ENCODE results near the gene STRN4.

STRN4 gene

DNA sequence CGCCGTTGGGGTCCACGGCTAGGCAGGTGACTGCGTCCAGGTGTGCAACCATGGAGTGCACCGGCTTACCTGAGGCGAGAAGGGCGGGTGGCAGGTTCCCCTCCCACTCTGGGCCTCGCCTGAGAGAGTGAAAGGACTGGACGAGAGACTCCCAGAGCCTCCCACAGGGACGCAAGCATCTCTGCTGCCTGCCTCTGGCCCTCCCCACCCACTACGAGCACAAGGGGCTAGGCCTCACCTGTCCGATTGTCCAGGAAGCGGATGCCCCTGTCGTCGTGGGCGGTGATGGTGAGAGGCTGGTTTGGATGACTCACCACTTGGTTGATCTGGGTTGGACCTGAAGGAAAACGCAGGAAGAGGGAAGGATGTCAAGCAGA is 24.3 kb downstream of the STRN4 start:
- H3K9me3 ChIP-seq (ENCODE audit: control insufficient read depth in 5 of 5, low read length in 5 of 5) = no peaks in the 10 kb centered on the region
- no peak overlapping the region for H3K27ac ChIP-seq (ENCODE audit: low read depth, low read length)
- H3K4me3 ChIP-seq (ENCODE audit: low read depth in 1 of 5, low read length in 5 of 5) = no peak overlapping the region
- H3K4me1 ChIP-seq (ENCODE audit: control insufficient read depth in 5 of 5, insufficient read depth in 5 of 5, low read length in 5 of 5) = peaks cover 4 to 91% (median 68%) of the 10 kb centered on the region in 5 donors
- peaks cover 0 to 82% (median 73%) of the 10 kb centered on the region in 5 donors for H3K36me3 ChIP-seq (ENCODE audit: control insufficient read depth in 5 of 5, insufficient read depth in 5 of 5, low read length in 5 of 5)
- no peaks in the 10 kb centered on the region for H3K27me3 ChIP-seq (ENCODE audit: control insufficient read depth in 5 of 5, insufficient read depth in 4 of 5, low read length in 5 of 5)
- H3K9ac ChIP-seq (ENCODE audit: low read length in 5 of 5) = no peak overlapping the region

DNA sequence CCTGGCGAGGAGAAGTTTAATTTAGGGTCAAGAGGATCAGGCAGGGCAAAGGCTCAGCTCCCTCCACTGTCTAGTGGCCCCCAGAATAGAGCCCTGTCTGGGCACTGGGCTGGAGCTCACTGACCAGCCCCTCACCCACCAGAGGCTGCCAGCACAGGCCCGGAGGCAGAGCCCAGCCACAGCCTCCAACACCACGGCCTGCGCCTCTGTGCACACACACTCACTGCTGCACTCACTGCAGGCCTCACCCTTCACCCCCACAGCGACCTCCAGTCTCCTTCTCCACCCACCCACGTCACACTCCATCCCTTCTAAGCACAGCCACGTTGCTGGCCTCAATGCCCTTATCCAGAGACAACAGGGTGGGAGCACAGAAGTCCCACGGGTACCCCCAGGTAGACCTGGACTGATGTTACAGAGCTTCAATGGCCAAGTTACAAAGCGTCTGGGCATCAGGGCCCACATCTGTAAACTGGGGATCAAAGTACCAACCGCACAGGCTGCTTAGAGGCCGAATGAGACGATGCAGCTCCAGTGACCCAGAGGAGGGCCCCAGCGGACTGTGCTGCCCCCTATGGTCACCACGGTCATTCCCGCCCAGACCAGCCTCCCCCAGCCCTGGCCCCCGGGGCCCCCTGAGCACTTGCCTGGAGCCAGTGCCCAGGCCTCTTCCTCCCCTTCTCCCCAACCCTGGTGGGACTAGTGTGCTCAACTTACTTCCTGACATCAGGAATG is 24.8 kb downstream of the STRN4 start:
- H3K27me3 ChIP-seq (ENCODE audit: control insufficient read depth in 5 of 5, insufficient read depth in 4 of 5, low read length in 5 of 5) = no peaks in the 10 kb centered on the region
- no peak overlapping the region for H3K27ac ChIP-seq (ENCODE audit: low read depth, low read length)
- peaks cover 0 to 76% (median 68%) of the 10 kb centered on the region in 5 donors for H3K36me3 ChIP-seq (ENCODE audit: control insufficient read depth in 5 of 5, insufficient read depth in 5 of 5, low read length in 5 of 5)
- H3K4me3 ChIP-seq (ENCODE audit: low read depth in 1 of 5, low read length in 5 of 5) = no peak overlapping the region
- H3K4me1 ChIP-seq (ENCODE audit: control insufficient read depth in 5 of 5, insufficient read depth in 5 of 5, low read length in 5 of 5) = peaks cover 4 to 85% (median 72%) of the 10 kb centered on the region in 5 donors
- H3K9me3 ChIP-seq (ENCODE audit: control insufficient read depth in 5 of 5, low read length in 5 of 5) = no peaks in the 10 kb centered on the region
- no peak overlapping the region for H3K9ac ChIP-seq (ENCODE audit: low read length in 5 of 5)

DNA sequence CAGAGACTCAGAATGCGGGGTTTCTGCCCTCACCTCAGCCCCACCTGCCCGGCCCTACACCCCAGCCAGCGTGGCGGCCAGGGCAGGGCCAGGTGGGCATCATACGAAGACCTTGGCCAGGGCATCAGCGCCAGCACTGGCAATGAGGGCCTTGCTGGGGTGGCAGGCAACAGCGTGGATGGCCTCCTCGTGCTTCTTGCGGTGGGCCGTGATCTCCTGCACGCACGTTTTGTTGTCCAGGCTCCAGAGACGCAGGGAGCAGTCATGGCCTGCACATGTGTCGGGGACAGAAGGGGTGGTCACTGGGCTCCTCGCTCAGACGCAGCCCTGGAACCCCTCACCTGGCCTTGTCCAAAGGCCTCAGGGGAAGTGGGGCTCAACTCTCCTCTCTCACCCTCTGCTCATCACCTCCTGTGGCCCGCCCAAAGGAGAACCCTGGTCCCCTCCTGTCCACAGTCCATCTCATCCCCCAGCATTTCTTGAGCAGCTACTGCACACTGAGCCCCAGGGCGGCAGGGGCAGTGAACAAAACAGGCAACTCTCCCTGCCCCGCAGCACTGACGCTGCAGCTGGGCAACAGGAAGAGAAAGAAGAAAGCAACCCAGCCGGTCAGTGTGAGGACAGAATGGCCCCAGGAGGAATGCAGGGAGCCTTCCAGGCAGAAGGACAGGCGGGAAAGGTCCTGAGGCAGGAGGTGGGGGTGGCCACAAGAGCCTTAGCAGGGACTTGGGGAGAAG is 25.6 kb downstream of the STRN4 start:
- Histone ChIP-seq H3K4me1 (ENCODE audit: control insufficient read depth in 5 of 5, insufficient read depth in 5 of 5, low read length in 5 of 5) (peaks cover 4 to 82% (median 76%) of the 10 kb centered on the region in 5 donors), H3K9ac (ENCODE audit: low read length in 5 of 5) (no peak overlapping the region), H3K27me3 (ENCODE audit: control insufficient read depth in 5 of 5, insufficient read depth in 4 of 5, low read length in 5 of 5) (no peaks in the 10 kb centered on the region), H3K27ac (ENCODE audit: low read depth, low read length) (no peak overlapping the region), H3K36me3 (ENCODE audit: control insufficient read depth in 5 of 5, insufficient read depth in 5 of 5, low read length in 5 of 5) (peaks cover 0 to 69% (median 60%) of the 10 kb centered on the region in 5 donors), H3K9me3 (ENCODE audit: control insufficient read depth in 5 of 5, low read length in 5 of 5) (no peaks in the 10 kb centered on the region), H3K4me3 (ENCODE audit: low read depth in 1 of 5, low read length in 5 of 5) (no peak overlapping the region)

DNA sequence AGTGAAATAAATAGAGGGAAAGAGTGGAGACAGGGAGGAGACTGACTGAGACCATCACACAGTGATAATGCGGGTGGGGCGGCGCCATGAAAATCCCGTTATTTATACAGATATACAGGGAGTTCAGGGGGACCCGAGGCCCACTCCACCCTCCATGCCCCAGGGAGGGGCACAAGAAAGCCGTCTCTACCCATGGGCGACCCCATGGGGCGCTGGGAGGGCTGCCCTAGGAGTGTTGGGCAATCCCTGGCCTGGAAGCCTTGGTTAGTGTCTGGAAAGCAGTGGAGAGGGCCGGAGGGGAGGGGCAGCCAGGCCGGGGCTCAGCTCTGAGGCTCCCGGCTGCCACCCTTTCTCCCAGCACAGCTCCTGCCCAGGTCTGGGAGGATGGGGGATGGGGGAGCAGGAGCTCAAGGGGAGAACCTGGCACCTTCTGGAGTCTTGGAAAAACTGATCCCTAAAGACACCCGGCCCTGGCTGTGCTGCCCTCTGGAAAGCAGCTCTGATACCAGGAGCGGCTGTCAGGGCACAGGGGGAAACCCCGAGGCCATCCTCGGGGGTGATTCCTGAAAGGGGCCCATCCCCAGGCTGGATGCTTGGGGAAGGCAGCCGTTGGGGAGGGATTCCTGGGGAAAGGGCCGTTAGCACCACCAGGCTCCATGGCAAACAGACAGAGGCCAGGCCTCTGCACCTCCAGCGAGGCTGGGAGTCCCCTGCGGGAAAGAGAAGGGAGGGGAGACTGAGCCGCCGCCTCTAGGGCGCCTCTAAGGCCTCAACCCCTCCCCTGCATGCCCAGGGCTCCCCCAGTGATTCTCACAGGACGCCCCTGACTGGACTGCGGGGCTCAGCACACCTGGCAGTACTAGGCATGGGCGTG is 26.4 kb downstream of the STRN4 start:
- Histone ChIP-seq H3K4me3 (ENCODE audit: low read depth in 1 of 5, low read length in 5 of 5) (no peak overlapping the region), H3K9me3 (ENCODE audit: control insufficient read depth in 5 of 5, low read length in 5 of 5) (no peaks in the 10 kb centered on the region), H3K36me3 (ENCODE audit: control insufficient read depth in 5 of 5, insufficient read depth in 5 of 5, low read length in 5 of 5) (peaks cover 0 to 61% (median 52%) of the 10 kb centered on the region in 5 donors), H3K27ac (ENCODE audit: low read depth, low read length) (peak overlapping the region; percentile 56), H3K4me1 (ENCODE audit: control insufficient read depth in 5 of 5, insufficient read depth in 5 of 5, low read length in 5 of 5) (peaks cover 4 to 83% (median 79%) of the 10 kb centered on the region in 5 donors), H3K9ac (ENCODE audit: low read length in 5 of 5) (no peak overlapping the region), H3K27me3 (ENCODE audit: control insufficient read depth in 5 of 5, insufficient read depth in 4 of 5, low read length in 5 of 5) (no peaks in the 10 kb centered on the region)

DNA sequence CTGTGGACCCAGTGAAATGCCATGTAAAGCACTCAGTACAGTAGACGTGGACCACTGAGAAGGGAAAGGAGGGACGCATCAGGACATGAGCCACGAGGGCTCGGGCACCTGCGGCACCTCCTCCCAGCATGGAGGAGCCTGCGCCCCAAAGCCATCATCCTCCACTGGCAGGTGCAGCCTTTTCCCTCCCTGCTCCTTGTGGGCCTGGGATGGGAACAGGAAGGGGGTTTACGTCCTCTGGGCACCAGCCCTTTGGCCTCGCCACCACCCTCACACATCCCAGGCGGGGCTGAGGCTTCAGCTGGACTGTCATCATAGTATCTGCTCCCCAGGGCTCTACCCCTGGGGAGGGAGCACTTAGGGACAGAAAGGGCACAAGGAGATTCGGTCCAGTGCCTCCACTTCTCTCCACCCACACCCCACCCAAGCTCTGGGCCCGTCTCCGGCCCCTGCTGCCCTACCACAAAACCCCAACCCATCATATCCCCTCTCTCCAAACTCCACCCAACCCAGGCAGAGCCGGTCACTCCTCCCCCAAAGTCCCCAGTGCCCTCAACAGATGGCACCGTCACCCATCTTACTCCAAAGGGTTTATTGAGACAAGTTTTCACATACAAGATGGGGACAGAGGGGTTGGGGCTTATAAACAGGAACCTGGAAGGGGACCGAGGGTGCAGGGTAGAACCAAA is 27.2 kb downstream of the STRN4 start:
- Histone ChIP-seq H3K9me3 (ENCODE audit: control insufficient read depth in 5 of 5, low read length in 5 of 5) (no peaks in the 10 kb centered on the region), H3K27me3 (ENCODE audit: control insufficient read depth in 5 of 5, insufficient read depth in 4 of 5, low read length in 5 of 5) (no peaks in the 10 kb centered on the region), H3K27ac (ENCODE audit: low read depth, low read length) (peak overlapping the region; percentile 56), H3K4me1 (ENCODE audit: control insufficient read depth in 5 of 5, insufficient read depth in 5 of 5, low read length in 5 of 5) (peaks cover 6 to 88% (median 81%) of the 10 kb centered on the region in 5 donors), H3K4me3 (ENCODE audit: low read depth in 1 of 5, low read length in 5 of 5) (no peak overlapping the region), H3K36me3 (ENCODE audit: control insufficient read depth in 5 of 5, insufficient read depth in 5 of 5, low read length in 5 of 5) (peaks cover 0 to 53% (median 44%) of the 10 kb centered on the region in 5 donors), H3K9ac (ENCODE audit: low read length in 5 of 5) (no peak overlapping the region)

DNA sequence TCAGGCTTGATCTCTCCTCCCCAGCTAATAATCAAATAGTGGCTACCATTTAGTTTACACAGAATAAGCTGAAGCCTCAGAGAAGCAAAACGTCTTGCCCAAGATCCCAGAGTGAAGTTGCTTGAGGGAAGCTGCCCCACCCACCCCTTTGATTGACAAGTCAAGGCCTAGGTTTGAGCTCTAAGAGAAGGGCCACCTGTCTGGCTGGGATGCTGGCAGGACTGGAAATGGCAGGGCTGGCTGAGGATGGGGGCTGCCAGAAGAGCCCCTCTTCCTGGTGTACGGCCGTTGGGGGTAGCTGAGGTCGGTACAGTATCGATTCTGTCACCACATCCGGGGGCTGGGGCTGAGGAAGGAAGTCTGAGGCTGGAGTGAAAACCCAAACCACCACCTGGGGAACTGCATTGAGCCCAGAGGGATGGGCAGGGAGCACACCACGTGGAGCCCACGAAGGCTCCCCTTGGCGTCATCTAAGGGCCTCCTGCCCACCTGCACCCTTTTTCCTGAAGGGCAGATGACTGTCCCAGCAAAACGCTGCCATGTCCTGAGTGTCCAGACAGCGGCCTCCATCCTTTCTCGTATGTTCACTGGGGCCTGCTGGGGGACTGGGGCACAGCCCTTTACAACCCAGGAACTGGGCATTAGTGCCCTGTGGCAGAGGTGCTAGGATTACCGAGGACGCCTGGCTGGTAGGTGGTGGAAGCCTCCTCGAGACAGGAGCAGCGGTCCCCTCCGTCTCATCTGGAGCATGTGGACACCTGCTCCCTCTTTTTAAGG is 27.9 kb downstream of the STRN4 start:
- no peaks in the 10 kb centered on the region for H3K9me3 ChIP-seq (ENCODE audit: control insufficient read depth in 5 of 5, low read length in 5 of 5)
- peaks cover 6 to 90% (median 77%) of the 10 kb centered on the region in 5 donors for H3K4me1 ChIP-seq (ENCODE audit: control insufficient read depth in 5 of 5, insufficient read depth in 5 of 5, low read length in 5 of 5)
- H3K27ac ChIP-seq (ENCODE audit: low read depth, low read length) = peak overlapping the region; percentile 56
- H3K9ac ChIP-seq (ENCODE audit: low read length in 5 of 5) = peak overlapping the region in 2 of 5 donors; percentile 73 to 79
- H3K4me3 ChIP-seq (ENCODE audit: low read depth in 1 of 5, low read length in 5 of 5) = peak overlapping the region in 2 of 5 donors; percentile 15 to 82
- H3K36me3 ChIP-seq (ENCODE audit: control insufficient read depth in 5 of 5, insufficient read depth in 5 of 5, low read length in 5 of 5) = peaks cover 0 to 47% (median 40%) of the 10 kb centered on the region in 5 donors
- H3K27me3 ChIP-seq (ENCODE audit: control insufficient read depth in 5 of 5, insufficient read depth in 4 of 5, low read length in 5 of 5) = no peaks in the 10 kb centered on the region

DNA sequence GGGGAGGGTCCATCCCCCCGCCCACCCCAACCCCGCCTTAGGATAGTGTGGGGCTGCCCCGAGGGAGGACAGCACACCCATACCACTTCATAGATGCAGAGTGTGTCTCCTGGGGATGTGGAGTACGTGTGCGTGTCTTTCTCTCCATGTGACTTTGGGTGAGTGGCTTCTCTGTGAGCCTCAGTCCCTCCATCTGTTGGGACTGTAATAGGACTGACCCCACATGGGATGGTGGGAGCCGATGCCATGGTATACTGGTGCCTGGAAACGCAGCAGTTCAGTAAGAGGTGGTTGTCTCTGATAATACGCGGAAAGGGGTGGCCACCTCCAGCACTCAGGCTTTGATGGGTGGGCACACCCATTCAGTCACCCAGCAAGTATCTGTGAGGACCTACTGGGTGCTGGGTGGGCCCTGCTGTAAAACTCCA is 28.5 kb downstream of the STRN4 start:
- Histone ChIP-seq H3K36me3 (ENCODE audit: control insufficient read depth in 5 of 5, insufficient read depth in 5 of 5, low read length in 5 of 5) (peaks cover 0 to 40% (median 34%) of the 10 kb centered on the region in 5 donors), H3K27ac (ENCODE audit: low read depth, low read length) (peak overlapping the region; percentile 93), H3K4me1 (ENCODE audit: control insufficient read depth in 5 of 5, insufficient read depth in 5 of 5, low read length in 5 of 5) (peaks cover 6 to 86% (median 75%) of the 10 kb centered on the region in 5 donors), H3K9me3 (ENCODE audit: control insufficient read depth in 5 of 5, low read length in 5 of 5) (no peaks in the 10 kb centered on the region), H3K9ac (ENCODE audit: low read length in 5 of 5) (peak overlapping the region in 3 of 5 donors; percentile 59 to 79 (median 73)), H3K27me3 (ENCODE audit: control insufficient read depth in 5 of 5, insufficient read depth in 4 of 5, low read length in 5 of 5) (no peaks in the 10 kb centered on the region), H3K4me3 (ENCODE audit: low read depth in 1 of 5, low read length in 5 of 5) (peak overlapping the region; percentile 15 to 90 (median 83))

DNA sequence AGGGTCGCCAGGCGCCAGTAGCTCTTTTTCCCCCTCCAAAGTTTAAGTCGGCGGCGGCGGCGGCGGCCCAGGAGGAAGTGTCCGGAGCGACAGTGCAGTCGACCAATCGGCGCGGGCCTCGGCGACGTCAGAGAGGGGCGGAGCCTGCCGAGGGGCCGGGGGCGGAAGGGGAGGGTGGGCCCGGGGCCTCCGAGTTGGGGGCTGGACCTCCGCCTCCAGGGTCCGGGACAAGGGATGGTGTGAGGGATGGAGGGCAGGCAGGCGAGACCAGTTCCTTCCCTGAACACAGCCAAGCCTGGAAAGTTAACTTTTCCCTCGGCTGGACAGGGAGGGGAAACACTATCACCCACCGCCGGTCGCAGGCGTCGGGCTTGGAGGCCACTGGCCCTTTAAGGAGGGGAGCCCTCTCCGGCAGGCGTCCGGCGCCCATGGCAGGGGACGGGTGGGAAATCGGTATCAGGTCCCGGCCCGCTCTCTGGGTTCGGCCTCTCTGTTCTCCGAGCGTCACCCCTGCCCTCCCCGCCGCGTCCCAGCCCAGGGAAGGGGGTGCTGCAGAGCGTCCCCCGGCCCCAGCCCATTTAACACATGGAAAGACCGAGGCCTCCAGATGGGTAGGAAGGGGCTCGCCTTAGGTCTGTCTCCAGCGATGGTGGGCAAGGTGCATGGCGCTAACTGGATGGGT is 29.1 kb downstream of the STRN4 start, which contains the start of gene PRKD2:
PRKD2 (minus strand) TSS at position 81 of the 682 bp plus-strand sequence. CDS start 744 bp downstream, outside the sequence.
- Histone ChIP-seq H3K4me1 (ENCODE audit: control insufficient read depth in 5 of 5, insufficient read depth in 5 of 5, low read length in 5 of 5) (peaks cover 6 to 81% (median 74%) of the 10 kb centered on the region in 5 donors), H3K27ac (ENCODE audit: low read depth, low read length) (peak within 1 kb of the TSS; percentile 93), H3K9ac (ENCODE audit: low read length in 5 of 5) (peak within 1 kb of the TSS; percentile 81 to 90 (median 86)), H3K27me3 (ENCODE audit: control insufficient read depth in 5 of 5, insufficient read depth in 4 of 5, low read length in 5 of 5) (no peaks in the 10 kb centered on the region), H3K4me3 (ENCODE audit: low read depth in 1 of 5, low read length in 5 of 5) (peak within 1 kb of the TSS; percentile 82 to 90 (median 83)), H3K9me3 (ENCODE audit: control insufficient read depth in 5 of 5, low read length in 5 of 5) (no peaks in the 10 kb centered on the region), H3K36me3 (ENCODE audit: control insufficient read depth in 5 of 5, insufficient read depth in 5 of 5, low read length in 5 of 5) (peaks cover 0 to 35% (median 29%) of the 10 kb centered on the region in 5 donors)
